Tibial nerve (tissue), 3 donors: ENCODE measurements around the gene LHX1.

Source experiments
- CTCF ChIP-seq, 5 experiments: fragments of 200-600 bp in 3 of 5; fragments of 450-650 bp in 2 of 5; sonication (generic) in 3 of 5; IDR thresholded peaks; one replicate each; pipeline ENCODE4 v1.5.1; 2016 to 2019; ENCODE audit warnings: antibody characterized with exemption in 5 of 5, mild to moderate bottlenecking in 3 of 5, moderate library complexity in 2 of 5
- POLR2A ChIP-seq, 2 donors: fragments of 450-650 bp; IDR thresholded peaks; one replicate each; pipeline ENCODE4 v1.6.1; 2017; ENCODE audit warnings: antibody characterized with exemption in 2 of 2, mild to moderate bottlenecking in 2 of 2, moderate library complexity in 2 of 2

GRCh38 chr17:36901506-36901905 is 35.8 kb upstream of the LHX1 start:
- TF ChIP-seq CTCF (IDR thresholded peaks at IDR 0.05) (no peak), POLR2A (IDR thresholded peaks at IDR 0.05) (no peak)
